ENCODE results near the gene PAX2.

- TF ChIP-seq AKNA (CRISPR knock-in tag; IDR thresholded peaks at IDR 0.05; ENCODE audit: borderline replicate concordance) (no peak), ZNF337 (CRISPR knock-in tag; IDR thresholded peaks at IDR 0.05; ENCODE audit: borderline replicate concordance, low read depth) (no peak), ESRRA (CRISPR knock-in tag; IDR thresholded peaks at IDR 0.05; ENCODE audit: low read depth) (no peak), CTCF (CRISPR knock-in tag; IDR thresholded peaks at IDR 0.05) (no peak), ZMYM3 (CRISPR knock-in tag; IDR thresholded peaks at IDR 0.05) (no peak), CREM (IDR thresholded peaks at IDR 0.05) (no peak), CREM (CRISPR knock-in tag; IDR thresholded peaks at IDR 0.05) (no peak), ZFX (CRISPR knock-in tag; IDR thresholded peaks at IDR 0.05; ENCODE audit: low read depth) (no peak)
Measured at GRCh38 chr10:100767422-100767775, 22.0 kb downstream of the PAX2 start.

Measured in HepG2 (cell line).